Mucosa of descending colon (tissue), 3 donors: Measurements from ENCODE around the gene SHISA5. TPM values are rescaled to one million over a fixed set of nuclear protein-coding genes. Genes with fewer than 3 reads are reported as not detected.
A peak's percentile ranks its signal among the peaks of the same experiment; 100 is the strongest.
"Not testable (repeated sequence)": the region's sequence is repeated elsewhere in the genome, so short reads cannot be mapped to it uniquely, and the experiment has no call there.

Experiments
- ATAC-seq: fragments of 200-7000 bp; cut with Tn5 transposase; one replicate; pipeline ENCODE4 v1.9.1; 2020; ENCODE audit warnings: mild to moderate bottlenecking, moderate library complexity
- DNase-seq, 3 donors: peaks; one replicate each; pipeline ENCODE4 v3.0.0-alpha.2; 2020
- H3K36me3 ChIP-seq: fragments of 200-600 bp; one replicate; pipeline ENCODE4 v1.8.0; 2021; ENCODE audit warnings: low read depth, mild to moderate bottlenecking
- H3K4me1 ChIP-seq: fragments of 200-600 bp; one replicate; pipeline ENCODE4 v1.8.0; 2021; ENCODE audit warnings: low read depth, mild to moderate bottlenecking
- H3K4me3 ChIP-seq: fragments of 200-600 bp; one replicate; pipeline ENCODE4 v1.8.0; 2021; ENCODE audit warnings: mild to moderate bottlenecking
- H3K9me3 ChIP-seq: fragments of 200-600 bp; one replicate; pipeline ENCODE4 v1.8.0; 2021; ENCODE audit warnings: mild to moderate bottlenecking
- intact Hi-C, 2 donors: fragments of 100-400 bp; cut with DNase I in 1 of 2; cut with micrococcal nuclease in 1 of 2; formaldehyde crosslinking; loops; one replicate each; pipeline versions ENCODE4 v1.11.0 to v1.11.1; 2022; cut with DNase I, micrococcal nuclease
- total RNA-seq, 3 donors: library from RNA; stranded (reverse); fragmentation: NEBNext Ultra II Directional in 2 of 3; extraction: Animal tissue kit (Norgen Biotek cat#: 25700) in 2 of 3; gene quantifications; one replicate each; pipeline versions ENCODE4 v1.2.1 to v1.2.4, GENCODE V29; 2021 to 2023
- TF ChIP-seq, protein P1 (sequence below): fragments of 200-600 bp; IDR thresholded peaks from one replicate; pipeline ENCODE4 v1.8.0; 2022; ENCODE audit warnings: antibody characterized with exemption, mild to moderate bottlenecking
- donor health status: DM: no; HTN: no; CAD: no; lungs with moderate emphysema.
- donor health status: DM: no; HTN: no; CAD: no.
- donor health status: DM: no; HTN: yes; CAD: no.

The SHISA5 gene
- total RNA-seq, 3 donors from 2014 or later: 106 to 120 (median 115) TPM

DNA sequence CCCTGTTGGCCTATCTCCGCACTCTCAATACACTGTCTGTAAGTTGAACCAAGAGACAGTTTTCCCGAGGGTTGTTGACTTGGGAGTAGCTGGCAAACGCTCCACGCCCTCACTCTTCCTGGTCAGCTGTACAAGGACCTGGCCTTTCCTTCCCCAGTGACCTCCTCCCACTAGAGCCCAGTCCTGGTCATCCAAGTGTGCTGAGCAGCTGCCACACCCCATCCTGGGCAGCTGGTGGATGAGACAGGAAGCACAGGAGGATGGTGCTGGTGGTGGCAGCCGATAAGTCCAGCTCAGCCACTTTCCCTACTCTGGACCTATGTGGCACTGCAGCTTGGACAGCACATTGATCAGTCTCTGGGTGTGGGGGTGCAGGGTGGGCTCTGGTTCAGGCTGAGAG lies 32.8 kb upstream of the SHISA5 start:
- peak; percentile 90 for ATAC-seq
- H3K9me3 ChIP-seq: no peaks in the 10 kb centered on the region
- H3K36me3 ChIP-seq: no peaks in the 10 kb centered on the region
- no peak for DNase-seq
- TF ChIP-seq, protein P1, sequence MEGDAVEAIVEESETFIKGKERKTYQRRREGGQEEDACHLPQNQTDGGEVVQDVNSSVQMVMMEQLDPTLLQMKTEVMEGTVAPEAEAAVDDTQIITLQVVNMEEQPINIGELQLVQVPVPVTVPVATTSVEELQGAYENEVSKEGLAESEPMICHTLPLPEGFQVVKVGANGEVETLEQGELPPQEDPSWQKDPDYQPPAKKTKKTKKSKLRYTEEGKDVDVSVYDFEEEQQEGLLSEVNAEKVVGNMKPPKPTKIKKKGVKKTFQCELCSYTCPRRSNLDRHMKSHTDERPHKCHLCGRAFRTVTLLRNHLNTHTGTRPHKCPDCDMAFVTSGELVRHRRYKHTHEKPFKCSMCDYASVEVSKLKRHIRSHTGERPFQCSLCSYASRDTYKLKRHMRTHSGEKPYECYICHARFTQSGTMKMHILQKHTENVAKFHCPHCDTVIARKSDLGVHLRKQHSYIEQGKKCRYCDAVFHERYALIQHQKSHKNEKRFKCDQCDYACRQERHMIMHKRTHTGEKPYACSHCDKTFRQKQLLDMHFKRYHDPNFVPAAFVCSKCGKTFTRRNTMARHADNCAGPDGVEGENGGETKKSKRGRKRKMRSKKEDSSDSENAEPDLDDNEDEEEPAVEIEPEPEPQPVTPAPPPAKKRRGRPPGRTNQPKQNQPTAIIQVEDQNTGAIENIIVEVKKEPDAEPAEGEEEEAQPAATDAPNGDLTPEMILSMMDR: no peak
- H3K4me1 ChIP-seq: no peaks in the 10 kb centered on the region
- no peak overlapping the region for H3K4me3 ChIP-seq
- intact Hi-C loops: no loop called here

DNA sequence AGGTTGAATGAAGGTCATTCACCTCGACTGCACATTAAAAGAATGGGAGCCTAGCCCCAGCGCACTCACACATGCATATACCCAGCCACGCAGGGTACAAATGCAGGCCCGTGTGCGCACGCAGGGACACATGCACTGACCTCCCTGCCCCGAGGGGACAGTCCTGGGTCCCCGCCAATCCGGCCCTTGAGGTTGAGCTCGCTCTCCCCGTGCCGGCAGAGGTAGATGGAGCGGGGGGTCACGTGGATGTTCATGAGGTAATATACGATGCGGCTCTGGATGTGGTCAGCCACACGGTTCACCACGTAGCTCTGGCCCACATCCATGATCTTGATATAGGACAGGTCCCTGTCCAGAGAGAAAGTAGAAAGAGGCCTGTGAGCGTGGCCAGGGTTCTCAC lies 32.1 kb upstream of the SHISA5 start:
- DNase-seq: no peak
- no peak overlapping the region for H3K4me3 ChIP-seq
- TF ChIP-seq, protein P1: no peak
- H3K4me1 ChIP-seq: no peaks in the 10 kb centered on the region
- intact Hi-C loops: no loop called here
- ATAC-seq: no peak
- no peaks in the 10 kb centered on the region for H3K9me3 ChIP-seq
- no peaks in the 10 kb centered on the region for H3K36me3 ChIP-seq

DNA sequence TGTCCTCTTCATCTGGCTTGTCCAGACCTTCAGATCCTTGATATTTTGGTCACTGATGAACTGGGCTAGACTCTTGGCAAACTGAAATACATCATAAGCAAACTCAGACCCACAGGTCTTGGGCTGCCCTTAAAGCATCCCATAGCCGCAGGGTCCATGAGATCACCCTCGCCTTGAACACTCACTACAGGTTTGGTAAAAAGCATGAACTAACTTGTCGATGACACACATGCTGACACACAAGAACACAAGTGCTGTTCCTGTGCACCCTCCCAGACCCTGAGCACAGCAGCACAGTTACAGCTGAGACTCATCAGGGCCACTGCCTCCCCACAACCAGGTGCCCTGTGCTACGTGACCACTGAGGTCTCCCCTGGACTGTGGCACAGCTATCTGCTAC lies 31.6 kb upstream of the SHISA5 start:
- ATAC-seq (no peak), DNase-seq (no peak)
- Histone ChIP-seq H3K36me3 (no peaks in the 10 kb centered on the region), H3K4me3 (no peak overlapping the region), H3K9me3 (no peaks in the 10 kb centered on the region), H3K4me1 (no peaks in the 10 kb centered on the region)
- intact Hi-C loops: no loop called here
- TF ChIP-seq, protein P1: no peak

DNA sequence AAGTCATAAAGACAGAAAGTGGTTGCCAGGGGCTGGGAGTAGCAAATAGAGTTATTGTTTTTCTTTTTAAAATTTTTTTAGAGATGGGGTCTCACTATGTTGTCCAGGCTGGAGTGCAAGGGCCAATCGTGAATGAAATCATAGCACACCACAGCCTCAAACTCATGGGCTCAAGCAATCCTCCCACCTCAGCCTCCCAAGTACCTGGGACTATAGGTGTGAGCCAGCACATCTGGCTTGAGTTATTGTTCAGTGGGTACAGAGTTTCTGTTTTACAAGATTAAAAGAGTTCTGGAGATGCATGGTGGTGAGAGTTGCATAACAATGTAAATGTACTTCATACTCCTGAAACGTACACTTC lies 29.0 kb upstream of the SHISA5 start:
- intact Hi-C loops: no loop called here
- no peak for DNase-seq
- no peaks in the 10 kb centered on the region for H3K9me3 ChIP-seq
- TF ChIP-seq, protein P1: no peak
- no peaks in the 10 kb centered on the region for H3K36me3 ChIP-seq
- no peaks in the 10 kb centered on the region for H3K4me1 ChIP-seq
- ATAC-seq: no peak
- no peak overlapping the region for H3K4me3 ChIP-seq

DNA sequence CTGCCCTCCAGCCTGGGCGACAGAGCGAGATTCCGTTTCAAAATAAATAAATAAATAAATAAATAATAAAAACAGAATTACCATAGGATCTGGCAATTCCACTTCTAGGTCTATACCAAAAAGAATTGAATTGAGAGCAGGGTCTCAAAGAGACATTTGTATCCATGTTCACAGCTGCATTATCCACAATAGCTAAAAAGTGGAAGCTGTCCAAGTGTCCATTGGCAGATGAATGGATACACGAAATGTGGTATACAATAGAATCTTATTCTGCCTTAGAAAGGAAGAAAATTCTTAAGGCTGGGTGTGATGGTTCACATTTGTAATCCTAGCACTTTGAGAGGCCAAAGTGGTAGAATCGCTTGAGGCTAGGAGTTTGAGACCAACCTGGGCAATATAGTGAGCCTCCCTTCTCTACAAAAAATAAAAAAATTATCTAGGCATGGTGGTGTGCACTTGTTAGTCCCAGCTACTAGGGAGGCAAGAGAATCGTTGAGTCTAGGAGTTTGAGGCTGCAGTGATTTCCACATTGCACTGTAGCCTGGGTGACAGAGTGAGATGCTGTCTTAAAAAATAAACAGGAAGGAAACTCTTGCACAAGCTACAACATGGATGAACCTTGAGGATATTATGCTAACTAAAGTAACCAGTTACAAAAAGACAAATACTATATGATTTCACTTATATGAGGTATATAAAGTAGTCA lies 28.4 kb upstream of the SHISA5 start:
- DNase-seq (no peak), ATAC-seq (no peak)
- intact Hi-C loops: no loop called here
- Histone ChIP-seq H3K9me3 (no peaks in the 10 kb centered on the region), H3K36me3 (no peaks in the 10 kb centered on the region), H3K4me1 (no peaks in the 10 kb centered on the region), H3K4me3 (no peak overlapping the region)
- TF ChIP-seq, protein P1: no peak

DNA sequence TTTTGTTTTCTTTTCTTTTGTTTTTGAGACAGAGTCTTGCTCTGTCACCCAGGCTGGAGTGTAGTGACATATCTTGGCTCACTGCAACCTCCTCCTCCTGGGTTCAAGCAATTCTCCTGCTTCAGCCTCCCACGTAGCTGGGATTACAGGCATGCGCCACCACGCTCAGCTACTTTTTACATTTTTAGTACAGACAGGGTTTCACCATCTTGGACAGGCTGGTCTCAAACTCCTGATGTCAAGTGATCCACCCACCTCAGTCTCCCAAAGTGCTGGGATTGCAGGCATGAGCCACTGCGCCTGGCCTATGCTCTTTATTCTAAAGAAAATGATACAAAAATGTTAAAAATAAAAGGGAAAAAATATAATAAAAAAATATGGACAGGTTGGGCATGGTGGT lies 26.7 kb upstream of the SHISA5 start:
- not testable (repeated sequence) for H3K36me3 ChIP-seq

More for the DNA sequence above, 26.7 kb upstream of the SHISA5 start:
- H3K4me1 ChIP-seq, DNase-seq, H3K9me3 ChIP-seq, ATAC-seq, H3K4me3 ChIP-seq, intact Hi-C loops: not testable (repeated sequence)
